Activated naive CD8-positive, alpha-beta T cell treated with anti-CD3 and anti-CD28 coated beads, Interleukin-2, amount 50 U/mL, for 24 hours (primary cell): Measurements from ENCODE around the gene PGBD5.
"Not testable (repeated sequence)": the region's sequence is repeated elsewhere in the genome, so short reads cannot be mapped to it uniquely, and the experiment has no call there.

Experiments used
- ATAC-seq: fragments of 150-1000 bp; cut with Tn5 transposase; one replicate; pipeline ENCODE4 v1.10.0; 2021
- DNase-seq: peaks from one replicate; pipeline ENCODE4 v3.0.0; 2021
- H3K27ac Mint-ChIP-seq: one replicate; pipeline ENCODE4 v1.8.0; 2021; ENCODE audit warnings: mild to moderate bottlenecking, mixed read lengths
- H3K27me3 Mint-ChIP-seq: one replicate; pipeline ENCODE4 v1.8.0; 2021; ENCODE audit warnings: mixed read lengths
- H3K36me3 Mint-ChIP-seq: one replicate; pipeline ENCODE4 v1.8.0; 2021; ENCODE audit warnings: low read depth, mixed read lengths
- H3K4me1 Mint-ChIP-seq: one replicate; pipeline ENCODE4 v1.8.0; 2021; ENCODE audit warnings: mixed read lengths
- H3K4me3 Mint-ChIP-seq: one replicate; pipeline ENCODE4 v1.8.0; 2021; ENCODE audit warnings: mild to moderate bottlenecking, moderate library complexity, mixed read lengths
- H3K9me3 Mint-ChIP-seq: one replicate; pipeline ENCODE4 v1.8.0; 2021; ENCODE audit warnings: mixed read lengths

PGBD5 gene

DNA sequence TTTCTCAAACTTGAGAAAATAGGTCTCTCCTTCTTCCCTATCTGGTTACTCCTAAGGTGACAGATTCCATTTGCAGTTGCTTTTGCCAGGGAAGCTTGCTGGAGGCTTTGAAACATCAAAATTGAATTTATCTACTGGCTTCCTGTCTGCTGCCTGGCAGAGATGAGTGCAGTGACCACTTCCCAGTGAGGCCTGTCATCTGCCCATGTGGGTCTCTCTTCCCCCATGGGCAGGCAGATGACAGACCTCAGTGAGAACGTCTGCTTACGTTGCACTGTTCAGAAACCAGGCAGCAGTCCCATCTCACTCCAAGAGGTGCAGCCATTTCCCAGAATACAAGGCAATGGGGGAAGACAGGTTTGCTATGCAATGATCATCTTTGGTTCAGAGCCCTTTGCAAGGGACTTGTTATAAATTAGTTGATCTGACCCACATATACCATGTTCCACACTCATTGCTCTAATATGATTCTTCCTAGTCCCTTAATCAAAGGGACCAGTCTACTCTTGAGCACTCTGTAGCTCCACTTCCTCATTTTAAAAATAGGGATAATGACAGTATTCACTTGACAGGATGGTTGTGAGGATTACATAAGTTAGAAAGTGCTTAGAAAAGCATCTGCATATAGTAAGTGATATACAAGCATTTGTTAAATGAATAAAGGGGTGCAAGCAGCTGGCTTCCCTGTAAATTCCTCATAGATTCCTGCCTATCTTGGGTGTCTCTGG, 10.6 kb downstream of the PGBD5 start:
- H3K4me1 Mint-ChIP-seq, result no peaks in the 10 kb centered on the region
- no peak overlapping the region for H3K27ac Mint-ChIP-seq
- peaks cover 10% of the 10 kb centered on the region for H3K9me3 Mint-ChIP-seq
- ATAC-seq (no peak), DNase-seq (no peak)
- no peak overlapping the region for H3K4me3 Mint-ChIP-seq
- no peaks in the 10 kb centered on the region for H3K36me3 Mint-ChIP-seq
- H3K27me3 Mint-ChIP-seq, result peaks cover 40% of the 10 kb centered on the region

DNA sequence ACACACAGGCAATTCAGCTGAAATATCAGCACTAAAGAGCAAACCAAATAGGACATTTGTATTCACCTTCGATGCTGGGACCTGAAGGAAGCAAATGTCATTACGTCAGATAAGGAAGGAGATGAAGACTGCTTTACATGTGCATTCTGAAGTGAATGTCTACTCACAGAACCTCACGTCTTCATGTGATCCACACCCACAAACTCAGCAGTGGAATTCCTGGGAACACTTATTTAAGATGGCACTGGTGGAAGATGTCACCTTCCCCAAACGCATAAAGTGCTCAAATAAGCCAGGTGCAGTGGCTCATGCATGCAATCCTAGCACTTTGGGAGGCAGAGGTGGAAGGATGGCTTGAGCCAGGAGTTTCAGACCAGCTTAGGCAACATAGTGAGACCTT, 11.4 kb downstream of the PGBD5 start:
- H3K27me3 Mint-ChIP-seq, result peaks cover 36% of the 10 kb centered on the region
- no peak overlapping the region for H3K4me3 Mint-ChIP-seq
- ATAC-seq (no peak), DNase-seq (no peak)
- H3K4me1 Mint-ChIP-seq, result no peaks in the 10 kb centered on the region
- H3K27ac Mint-ChIP-seq, result no peak overlapping the region
- no peaks in the 10 kb centered on the region for H3K36me3 Mint-ChIP-seq
- H3K9me3 Mint-ChIP-seq, result peaks cover 4% of the 10 kb centered on the region

DNA sequence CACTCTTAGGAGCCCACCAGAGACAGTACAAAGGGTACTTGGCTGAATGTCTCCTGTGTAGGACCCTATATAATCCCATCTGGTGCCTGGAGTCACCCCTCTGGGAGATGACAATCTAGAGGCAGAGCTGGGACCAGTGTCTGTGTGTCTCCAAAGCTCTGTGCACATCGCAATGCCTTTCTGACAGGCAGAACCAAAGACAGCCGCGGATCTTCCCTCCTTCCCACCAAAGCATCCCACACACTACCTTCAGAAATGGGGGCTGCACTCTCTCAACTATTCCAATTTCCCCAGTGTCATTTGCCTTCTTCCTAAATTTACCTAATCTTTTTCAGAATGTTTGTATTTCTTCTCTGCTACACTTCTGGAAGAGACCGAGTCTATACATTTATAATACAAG, 12.0 kb downstream of the PGBD5 start:
- no peak for ATAC-seq
- H3K36me3 Mint-ChIP-seq, result no peaks in the 10 kb centered on the region
- peaks cover 3% of the 10 kb centered on the region for H3K9me3 Mint-ChIP-seq
- DNase-seq, result no peak
- no peak overlapping the region for H3K27ac Mint-ChIP-seq
- H3K4me1 Mint-ChIP-seq, result no peaks in the 10 kb centered on the region
- peaks cover 32% of the 10 kb centered on the region for H3K27me3 Mint-ChIP-seq
- H3K4me3 Mint-ChIP-seq, result no peak overlapping the region

DNA sequence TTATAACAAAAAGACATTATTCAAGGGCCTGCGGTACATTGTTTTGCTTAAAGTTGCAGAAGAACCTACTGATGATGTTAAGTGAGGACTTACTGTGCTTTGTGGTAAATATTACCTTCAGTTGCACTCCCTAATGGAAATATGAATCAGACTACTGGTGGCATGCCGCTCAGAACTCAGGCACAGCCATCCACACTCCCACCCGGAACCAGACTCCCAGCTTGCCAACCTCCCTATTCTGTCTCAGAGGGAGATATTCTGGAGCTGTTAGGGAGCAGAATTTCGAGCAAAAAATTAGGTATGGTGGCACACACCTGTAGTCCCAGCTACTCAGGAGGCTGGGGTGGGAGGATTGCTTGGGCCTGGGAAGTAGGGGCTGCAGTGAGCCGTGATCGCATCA, 13.1 kb downstream of the PGBD5 start:
- peaks cover 31% of the 10 kb centered on the region for H3K27me3 Mint-ChIP-seq
- H3K9me3 Mint-ChIP-seq, result no peaks in the 10 kb centered on the region
- H3K36me3 Mint-ChIP-seq, result no peaks in the 10 kb centered on the region
- no peak for DNase-seq
- no peaks in the 10 kb centered on the region for H3K4me1 Mint-ChIP-seq
- no peak for ATAC-seq
- H3K27ac Mint-ChIP-seq, result no peak overlapping the region
- no peak overlapping the region for H3K4me3 Mint-ChIP-seq

DNA sequence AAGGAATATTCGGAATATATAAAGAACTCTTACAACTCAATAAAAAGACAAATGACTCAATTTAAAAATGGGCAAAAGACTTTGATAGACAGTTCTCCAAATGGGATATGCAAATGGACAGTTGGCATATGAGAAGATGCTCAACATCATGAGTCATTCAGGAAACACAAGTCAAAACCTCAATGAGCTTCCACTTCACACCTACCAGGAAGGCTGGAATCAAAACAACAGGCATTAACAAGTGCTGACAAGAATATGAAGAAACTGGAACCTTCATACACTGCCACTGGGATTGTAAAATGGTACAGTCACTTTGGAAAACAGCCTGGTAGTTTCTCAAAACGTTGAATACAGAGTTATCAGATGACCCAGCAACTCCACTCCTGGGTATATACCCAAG, 17.2 kb downstream of the PGBD5 start:
- Mint-ChIP-seq H3K36me3 (no peaks in the 10 kb centered on the region), H3K4me1 (no peaks in the 10 kb centered on the region), H3K27ac (no peak overlapping the region), H3K4me3 (no peak overlapping the region), H3K9me3 (no peaks in the 10 kb centered on the region), H3K27me3 (peaks cover 25% of the 10 kb centered on the region)
- DNase-seq (no peak), ATAC-seq (no peak)

DNA sequence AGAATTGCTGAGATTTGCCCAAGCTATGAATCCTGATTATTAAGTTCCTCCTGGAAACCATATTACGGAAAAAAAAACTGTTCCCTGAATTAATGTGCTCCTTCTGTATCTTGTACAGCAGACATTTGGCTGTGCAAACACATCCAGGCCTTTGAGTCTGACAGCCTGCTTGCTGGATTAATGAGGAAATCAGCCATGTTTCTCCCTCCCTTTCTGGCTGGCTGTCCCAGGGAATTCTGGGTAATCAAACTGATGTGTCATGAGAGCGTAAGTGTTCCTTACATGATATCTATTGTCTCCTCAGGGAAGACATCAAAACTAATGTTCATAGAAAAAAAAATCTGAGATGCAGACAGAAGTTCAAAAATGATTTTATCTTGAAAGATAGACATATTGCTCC, 18.8 kb downstream of the PGBD5 start:
- DNase-seq (no peak), ATAC-seq (no peak)
- Mint-ChIP-seq H3K36me3 (no peaks in the 10 kb centered on the region), H3K27me3 (peaks cover 27% of the 10 kb centered on the region), H3K9me3 (no peaks in the 10 kb centered on the region), H3K4me3 (no peak overlapping the region), H3K4me1 (no peaks in the 10 kb centered on the region), H3K27ac (no peak overlapping the region)

DNA sequence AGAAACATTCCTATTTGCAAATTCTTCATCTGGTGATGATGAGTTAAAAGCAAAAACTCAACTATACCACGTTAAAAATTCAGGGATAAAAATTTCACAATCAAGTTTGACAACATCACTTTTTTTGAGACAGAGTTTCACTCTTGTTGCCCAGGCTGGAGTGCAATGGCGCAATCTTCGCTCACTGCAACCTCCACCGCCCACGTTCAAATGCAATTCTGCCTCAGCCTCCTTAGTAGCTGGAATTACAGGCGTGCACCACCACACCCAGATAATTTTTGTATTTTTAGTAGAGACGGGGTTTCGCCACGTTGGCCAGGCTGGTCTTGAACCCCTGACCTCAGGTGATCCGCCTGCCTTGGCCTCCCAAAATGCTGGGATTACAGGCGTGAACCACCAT, 19.4 kb downstream of the PGBD5 start:
- H3K9me3 Mint-ChIP-seq, H3K27ac Mint-ChIP-seq, H3K4me3 Mint-ChIP-seq, H3K36me3 Mint-ChIP-seq, ATAC-seq, H3K4me1 Mint-ChIP-seq, DNase-seq: not testable (repeated sequence)
- peaks cover 31% of the 10 kb centered on the region for H3K27me3 Mint-ChIP-seq

DNA sequence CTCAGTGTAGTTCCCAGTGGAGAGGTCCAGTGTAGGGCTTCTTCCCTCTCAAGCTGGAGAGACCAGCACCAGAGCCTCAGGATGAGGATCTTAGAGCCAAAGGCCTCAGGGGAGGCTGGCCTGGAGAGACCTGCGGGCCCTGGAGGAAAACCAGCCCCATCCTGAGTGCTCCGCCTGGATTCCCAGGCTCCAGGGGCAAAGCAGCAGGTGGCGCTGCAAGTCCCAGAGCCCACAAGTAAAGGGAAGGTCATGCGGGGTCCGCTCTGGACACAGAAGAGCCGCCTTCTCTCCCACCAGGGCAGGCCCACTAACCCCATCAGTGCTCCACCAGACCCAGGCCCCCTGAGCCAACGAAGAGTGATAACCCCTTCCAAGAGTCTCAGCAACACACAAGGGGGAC, 22.7 kb downstream of the PGBD5 start:
- ATAC-seq (no peak), DNase-seq (no peak)
- Mint-ChIP-seq H3K9me3 (no peaks in the 10 kb centered on the region), H3K27ac (no peak overlapping the region), H3K4me1 (no peaks in the 10 kb centered on the region), H3K4me3 (no peak overlapping the region), H3K36me3 (no peaks in the 10 kb centered on the region), H3K27me3 (peaks cover 26% of the 10 kb centered on the region)

DNA sequence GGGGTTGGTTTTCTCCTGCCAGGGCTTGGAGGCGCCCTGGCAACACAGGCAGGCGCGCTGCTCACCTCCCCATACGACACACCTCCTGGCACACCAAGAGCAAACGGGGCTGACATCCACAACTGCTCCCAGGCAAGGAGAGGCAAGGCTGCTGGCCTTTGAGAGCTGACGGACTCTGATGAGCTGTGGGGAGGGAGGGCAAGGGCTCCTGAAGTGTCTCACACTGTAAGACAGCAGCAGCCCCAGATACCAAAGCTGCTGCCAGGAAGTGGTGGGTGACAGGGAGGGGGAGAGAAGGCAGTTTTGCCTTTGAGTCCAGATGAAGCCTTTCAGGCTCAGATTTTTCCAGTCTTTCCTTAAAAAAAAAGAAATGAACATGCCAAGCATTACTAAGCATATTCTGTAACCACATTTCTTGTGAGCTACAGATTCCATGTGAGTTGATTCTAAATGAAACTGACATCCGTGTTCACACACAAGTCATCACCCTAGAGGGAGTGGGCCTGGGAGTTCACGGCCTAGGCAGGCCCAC, 24.3 kb downstream of the PGBD5 start:
- Mint-ChIP-seq H3K27ac (no peak overlapping the region), H3K4me3 (no peak overlapping the region), H3K36me3 (no peaks in the 10 kb centered on the region), H3K9me3 (no peaks in the 10 kb centered on the region), H3K4me1 (no peaks in the 10 kb centered on the region), H3K27me3 (peaks cover 29% of the 10 kb centered on the region)
- DNase-seq (no peak), ATAC-seq (no peak)

DNA sequence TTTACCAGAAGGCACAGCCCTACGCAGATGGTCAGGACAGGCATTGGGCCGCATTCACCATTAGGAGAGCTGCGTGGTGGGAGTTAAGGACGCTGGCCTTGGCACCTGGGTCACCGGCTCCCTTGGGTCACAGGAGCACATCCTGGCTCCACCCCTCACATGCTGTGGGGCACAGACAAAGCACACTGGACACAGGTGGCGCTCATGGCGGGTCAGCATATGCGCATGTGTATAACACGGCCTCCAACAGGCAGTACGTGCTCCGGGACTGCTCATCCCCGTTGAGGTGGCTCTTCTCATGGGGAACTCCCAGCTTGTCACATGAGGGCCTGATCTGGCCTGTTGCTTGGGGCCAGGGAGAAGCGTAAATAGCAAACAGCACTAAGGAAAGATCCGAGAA, 25.0 kb downstream of the PGBD5 start:
- Mint-ChIP-seq H3K27ac (no peak overlapping the region), H3K36me3 (no peaks in the 10 kb centered on the region), H3K4me3 (no peak overlapping the region), H3K4me1 (no peaks in the 10 kb centered on the region), H3K27me3 (peaks cover 29% of the 10 kb centered on the region), H3K9me3 (no peaks in the 10 kb centered on the region)
- DNase-seq (no peak), ATAC-seq (no peak)

DNA sequence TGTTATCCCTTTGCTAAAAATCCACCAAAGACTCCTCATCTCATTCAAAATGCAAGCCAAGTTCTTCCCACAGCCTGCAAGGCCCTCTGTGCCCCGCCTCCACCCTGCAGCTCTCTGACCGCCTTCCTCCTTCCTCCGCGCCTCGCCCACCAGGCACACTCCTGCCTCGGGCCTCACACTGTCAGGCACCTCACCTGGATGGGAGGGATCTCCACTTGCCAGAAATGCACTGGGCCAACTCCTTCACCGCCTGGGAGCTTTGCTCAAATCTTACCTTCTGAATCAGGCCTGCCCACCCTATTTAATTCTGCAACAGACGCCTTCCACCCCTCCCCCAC, 26.2 kb downstream of the PGBD5 start:
- peaks cover 24% of the 10 kb centered on the region for H3K27me3 Mint-ChIP-seq
- H3K9me3 Mint-ChIP-seq, result no peaks in the 10 kb centered on the region
- H3K27ac Mint-ChIP-seq, result no peak overlapping the region
- no peak for ATAC-seq
- no peaks in the 10 kb centered on the region for H3K36me3 Mint-ChIP-seq
- no peak overlapping the region for H3K4me3 Mint-ChIP-seq
- no peaks in the 10 kb centered on the region for H3K4me1 Mint-ChIP-seq
- DNase-seq, result no peak

DNA sequence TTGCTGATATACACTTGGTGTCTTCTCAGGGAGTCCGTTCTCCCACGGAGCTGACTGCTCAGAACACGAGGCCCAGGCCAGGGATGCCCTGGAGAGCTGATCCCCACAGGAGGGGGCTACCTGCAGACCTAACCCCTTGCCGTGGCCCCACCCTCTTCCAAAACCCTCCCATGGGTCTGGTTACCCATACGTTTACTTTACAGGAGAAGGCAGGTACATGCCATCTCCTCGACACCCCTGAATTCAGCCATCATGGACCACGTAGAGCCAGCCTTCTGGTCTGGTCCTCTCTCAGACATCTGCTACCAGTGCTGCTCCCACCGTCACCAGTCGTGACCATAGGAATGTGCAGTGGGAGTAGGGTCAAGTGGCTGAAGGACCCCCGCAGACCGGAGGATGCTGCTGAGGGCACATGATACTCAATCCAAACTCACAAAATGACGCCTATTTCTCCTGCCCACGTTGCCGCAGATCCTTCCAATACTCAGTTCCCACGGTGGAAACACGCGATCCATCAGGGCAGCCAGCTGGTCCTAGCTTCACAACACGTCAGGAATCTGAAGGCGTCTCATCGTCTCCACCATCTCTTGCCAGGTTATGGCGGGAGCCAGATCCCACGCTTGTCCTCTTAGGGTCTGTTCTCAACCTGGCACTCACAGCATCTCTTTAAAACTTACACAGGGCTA, 26.7 kb downstream of the PGBD5 start:
- no peaks in the 10 kb centered on the region for H3K36me3 Mint-ChIP-seq
- H3K27ac Mint-ChIP-seq, result no peak overlapping the region
- H3K4me1 Mint-ChIP-seq, result no peaks in the 10 kb centered on the region
- ATAC-seq (no peak), DNase-seq (no peak)
- no peaks in the 10 kb centered on the region for H3K9me3 Mint-ChIP-seq
- no peak overlapping the region for H3K4me3 Mint-ChIP-seq
- H3K27me3 Mint-ChIP-seq, result peaks cover 24% of the 10 kb centered on the region

DNA sequence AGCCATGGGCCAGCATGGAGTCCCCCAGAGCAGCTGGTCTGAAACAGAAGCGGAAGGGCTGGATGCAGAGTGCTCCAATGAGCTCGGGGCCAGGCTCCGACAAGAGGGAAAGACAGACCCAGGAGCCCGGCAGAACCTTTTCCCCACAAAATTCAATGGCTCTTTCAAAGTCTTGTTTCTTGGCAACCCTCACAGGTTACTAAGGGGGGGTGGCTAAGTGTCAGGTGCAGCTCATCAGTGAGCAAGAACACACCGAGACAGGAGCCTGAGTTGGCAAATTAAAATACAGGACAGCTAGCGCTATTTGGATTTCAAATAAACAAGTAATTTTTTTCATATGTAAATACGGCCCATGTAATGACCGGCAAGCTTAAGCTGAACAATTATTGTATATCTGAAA, 27.3 kb downstream of the PGBD5 start:
- Mint-ChIP-seq H3K27me3 (peaks cover 26% of the 10 kb centered on the region), H3K36me3 (no peaks in the 10 kb centered on the region), H3K27ac (no peak overlapping the region), H3K9me3 (peaks cover 2% of the 10 kb centered on the region), H3K4me3 (no peak overlapping the region), H3K4me1 (no peaks in the 10 kb centered on the region)
- no peak for DNase-seq
- ATAC-seq, result no peak

DNA sequence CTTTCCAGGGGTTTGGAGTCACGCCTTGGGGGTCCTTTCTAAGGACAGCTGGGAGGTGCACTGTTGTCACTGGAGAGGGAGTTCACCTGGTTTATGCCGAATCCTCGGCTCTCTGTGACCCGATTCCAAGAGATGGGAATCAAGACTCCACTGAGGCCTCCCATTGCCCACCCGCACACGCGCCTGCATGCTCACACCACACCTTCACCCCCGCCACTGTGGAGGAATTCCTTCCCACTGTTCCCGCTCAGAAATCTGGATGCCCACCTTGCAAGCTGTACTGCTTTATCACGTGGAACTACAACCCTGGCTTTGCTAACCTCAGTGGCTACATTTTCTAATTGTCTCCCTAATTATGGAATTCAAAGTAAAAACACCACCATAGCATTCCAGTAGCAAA, 29.2 kb downstream of the PGBD5 start:
- peaks cover 4% of the 10 kb centered on the region for H3K9me3 Mint-ChIP-seq
- no peaks in the 10 kb centered on the region for H3K36me3 Mint-ChIP-seq
- H3K4me3 Mint-ChIP-seq, result no peak overlapping the region
- ATAC-seq, result no peak
- peaks cover 25% of the 10 kb centered on the region for H3K27me3 Mint-ChIP-seq
- DNase-seq, result no peak
- no peak overlapping the region for H3K27ac Mint-ChIP-seq
- no peaks in the 10 kb centered on the region for H3K4me1 Mint-ChIP-seq

DNA sequence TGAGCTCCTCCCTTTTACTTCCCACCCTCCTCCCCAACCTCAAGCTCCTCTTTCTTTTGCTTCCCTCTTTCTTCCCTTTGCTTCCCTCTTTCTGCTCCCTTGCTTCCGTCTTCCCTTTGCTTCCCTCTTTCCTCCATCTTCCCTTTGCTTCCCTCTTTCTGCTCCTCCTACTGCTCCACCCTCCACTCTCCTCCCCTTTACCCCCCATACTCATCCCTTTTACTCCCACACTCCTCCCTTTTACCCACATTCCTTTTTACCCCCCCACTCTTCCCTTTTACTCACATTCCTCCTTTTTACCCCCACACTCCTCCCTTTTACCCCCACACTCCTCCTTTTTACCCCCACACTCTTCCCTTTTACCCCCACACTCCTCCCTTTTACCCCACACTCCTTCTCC, 30.2 kb downstream of the PGBD5 start:
- H3K27ac Mint-ChIP-seq, result no peak overlapping the region
- no peak for ATAC-seq
- no peak for DNase-seq
- peaks cover 27% of the 10 kb centered on the region for H3K27me3 Mint-ChIP-seq
- no peaks in the 10 kb centered on the region for H3K4me1 Mint-ChIP-seq
- peaks cover 4% of the 10 kb centered on the region for H3K9me3 Mint-ChIP-seq
- H3K36me3 Mint-ChIP-seq, result no peaks in the 10 kb centered on the region
- H3K4me3 Mint-ChIP-seq, result no peak overlapping the region
